HPDE6-E6E7 (cell line): ENCODE measurements around the gene ATP2B2.

Source experiments
- DNase-seq: peaks from one replicate; pipeline ENCODE4 v3.0.0; 2011; ENCODE audit warnings: missing footprints; ENCODE audit errors: extremely low spot score

The ATP2B2 gene

GRCh38 chr3:10529809-10530208 lies 24.4 kb upstream of the ATP2B2 start:
- no peak for DNase-seq

DNA sequence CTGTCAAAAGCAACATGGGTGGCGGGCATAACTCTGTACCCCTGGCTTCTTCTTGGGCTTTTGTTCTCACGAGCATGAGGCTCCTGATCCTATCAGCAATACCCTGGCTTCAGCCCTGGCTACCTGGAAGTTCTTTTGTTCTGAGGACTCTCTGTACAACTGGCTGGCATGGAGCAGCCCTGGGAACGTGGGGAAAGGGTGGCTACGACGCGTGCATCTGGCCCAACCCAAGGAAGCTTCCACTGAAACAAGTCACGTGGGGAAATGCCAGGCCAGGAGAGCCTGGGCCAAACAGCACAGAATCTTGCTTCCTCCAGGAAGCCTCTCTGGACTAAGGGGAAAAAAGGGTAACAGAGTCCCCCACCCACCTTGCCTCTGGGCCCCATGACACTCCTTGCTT lies 22.7 kb upstream of the ATP2B2 start:
- DNase-seq = no peak

- DNase-seq = no peak
These were observed 22.1 kb upstream of the ATP2B2 start for GRCh38 chr3:10527295-10528001.

- DNase-seq = no peak
These were observed 21.0 kb upstream of the ATP2B2 start for GRCh38 chr3:10526366-10526765.

DNA sequence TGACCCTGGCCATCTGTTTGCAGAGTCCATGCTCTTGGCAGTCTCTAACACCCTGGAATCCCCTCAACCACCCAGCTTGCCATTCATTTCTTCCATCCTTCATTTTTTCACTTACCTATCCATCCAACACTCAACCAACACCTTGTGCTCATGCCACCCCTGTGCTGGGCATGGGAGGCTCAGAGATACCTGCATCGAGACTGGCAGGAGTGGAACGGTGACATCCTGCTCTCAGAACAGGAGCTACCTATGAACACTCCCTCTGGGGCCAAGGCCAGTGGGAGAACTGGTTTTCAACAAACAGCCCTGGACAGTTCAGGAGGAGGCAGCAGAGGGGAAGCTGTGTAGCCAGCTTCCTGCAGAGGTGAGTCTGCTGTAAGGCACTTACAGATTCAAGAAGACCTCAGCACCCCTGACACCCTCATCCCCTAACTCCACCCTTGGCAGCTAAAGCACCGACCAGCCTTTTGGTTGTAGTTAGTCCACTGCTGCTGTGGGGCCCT lies 19.5 kb upstream of the ATP2B2 start:
- DNase-seq = no peak

GRCh38 chr3:10524270-10524669 lies 18.9 kb upstream of the ATP2B2 start:
- DNase-seq = no peak

GRCh38 chr3:10523561-10523960 lies 18.2 kb upstream of the ATP2B2 start:
- no peak for DNase-seq

- no peak for DNase-seq
These were observed 17.4 kb upstream of the ATP2B2 start for GRCh38 chr3:10522646-10523303.

DNA sequence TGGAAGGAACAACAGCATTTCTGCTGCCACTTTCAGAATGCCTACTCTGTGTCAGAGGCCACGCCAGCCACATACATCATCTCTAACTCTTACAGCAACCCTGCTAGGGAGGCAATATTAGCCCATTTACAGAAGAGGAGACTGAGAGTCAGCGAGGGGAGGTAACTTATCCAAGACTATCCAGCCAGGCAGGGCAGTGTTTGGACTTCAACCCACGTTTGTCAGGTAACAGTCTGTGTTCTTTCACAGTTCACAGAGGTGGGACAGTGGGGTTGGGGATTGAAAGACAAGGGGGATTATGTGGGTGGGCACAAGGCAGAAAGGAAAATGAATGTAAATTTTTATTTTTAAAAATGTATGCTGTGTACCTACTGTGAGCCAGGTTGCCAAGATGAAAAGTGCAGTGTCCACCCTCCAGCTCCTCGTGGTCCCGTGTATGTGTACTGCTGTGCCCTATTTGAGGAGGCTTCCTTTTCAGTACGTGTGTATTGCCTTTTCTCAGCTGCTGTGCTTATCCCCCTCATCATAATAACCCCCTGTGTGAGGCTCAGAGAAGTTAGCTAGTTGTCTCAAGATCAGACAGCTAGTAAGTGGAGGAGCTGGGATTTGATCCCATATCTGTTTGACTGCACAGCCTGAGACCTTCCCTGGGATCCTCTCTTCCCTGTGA lies 16.5 kb upstream of the ATP2B2 start:
- DNase-seq = no peak

- DNase-seq = no peak
These were observed 14.7 kb upstream of the ATP2B2 start for GRCh38 chr3:10520072-10520471.

GRCh38 chr3:10519236-10519635 lies 13.8 kb upstream of the ATP2B2 start:
- no peak for DNase-seq

DNA sequence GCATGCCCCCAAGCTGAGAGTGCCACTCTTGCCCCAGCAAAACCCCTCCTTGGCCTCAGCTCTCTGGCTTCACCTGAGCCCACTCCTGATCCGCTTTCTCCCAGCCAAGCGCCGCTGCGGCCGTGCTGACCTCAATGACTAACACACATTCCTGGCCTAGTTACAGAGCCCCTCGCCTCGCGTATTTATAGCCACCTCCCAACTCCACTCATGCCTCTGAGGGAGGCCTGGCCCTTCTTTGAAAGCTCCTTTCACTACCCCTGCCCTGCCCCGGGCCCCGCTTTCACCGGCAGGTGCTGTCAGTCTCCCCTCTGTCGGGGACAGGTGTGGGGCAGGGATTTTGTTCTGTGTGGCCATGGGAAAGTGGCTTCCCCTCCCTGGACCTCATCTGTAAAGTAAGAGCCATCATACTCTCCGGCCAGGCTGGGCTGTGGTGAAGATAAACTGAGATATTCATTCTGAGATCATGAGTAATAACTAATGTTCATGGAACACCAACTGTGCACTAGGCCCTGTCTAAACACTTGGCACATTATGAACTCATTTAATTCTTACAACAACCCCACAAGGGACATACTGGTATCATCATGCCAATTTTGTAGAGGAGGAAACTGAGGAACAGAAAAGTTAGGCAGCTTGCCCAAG lies 13.2 kb upstream of the ATP2B2 start:
- DNase-seq = no peak

DNA sequence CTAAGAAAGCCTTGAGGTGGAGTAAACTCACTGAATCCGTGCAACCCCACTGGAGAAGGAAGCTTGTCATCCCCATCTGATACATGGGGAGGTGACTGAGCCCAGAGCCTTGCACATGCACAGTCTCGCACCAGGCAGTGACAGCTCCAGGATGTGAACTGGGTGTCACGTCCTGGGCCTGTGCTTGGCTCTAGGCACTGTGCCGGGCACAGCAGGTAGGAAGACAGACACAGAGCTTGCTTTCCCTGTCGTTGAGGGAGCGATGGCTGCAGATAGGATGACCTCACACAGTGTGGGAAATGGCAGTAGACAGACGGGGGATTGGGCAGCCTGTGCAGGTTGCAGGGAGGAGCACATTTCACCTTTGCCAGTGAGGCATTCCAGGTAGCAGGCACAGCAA lies 12.2 kb upstream of the ATP2B2 start:
- DNase-seq = no peak

DNA sequence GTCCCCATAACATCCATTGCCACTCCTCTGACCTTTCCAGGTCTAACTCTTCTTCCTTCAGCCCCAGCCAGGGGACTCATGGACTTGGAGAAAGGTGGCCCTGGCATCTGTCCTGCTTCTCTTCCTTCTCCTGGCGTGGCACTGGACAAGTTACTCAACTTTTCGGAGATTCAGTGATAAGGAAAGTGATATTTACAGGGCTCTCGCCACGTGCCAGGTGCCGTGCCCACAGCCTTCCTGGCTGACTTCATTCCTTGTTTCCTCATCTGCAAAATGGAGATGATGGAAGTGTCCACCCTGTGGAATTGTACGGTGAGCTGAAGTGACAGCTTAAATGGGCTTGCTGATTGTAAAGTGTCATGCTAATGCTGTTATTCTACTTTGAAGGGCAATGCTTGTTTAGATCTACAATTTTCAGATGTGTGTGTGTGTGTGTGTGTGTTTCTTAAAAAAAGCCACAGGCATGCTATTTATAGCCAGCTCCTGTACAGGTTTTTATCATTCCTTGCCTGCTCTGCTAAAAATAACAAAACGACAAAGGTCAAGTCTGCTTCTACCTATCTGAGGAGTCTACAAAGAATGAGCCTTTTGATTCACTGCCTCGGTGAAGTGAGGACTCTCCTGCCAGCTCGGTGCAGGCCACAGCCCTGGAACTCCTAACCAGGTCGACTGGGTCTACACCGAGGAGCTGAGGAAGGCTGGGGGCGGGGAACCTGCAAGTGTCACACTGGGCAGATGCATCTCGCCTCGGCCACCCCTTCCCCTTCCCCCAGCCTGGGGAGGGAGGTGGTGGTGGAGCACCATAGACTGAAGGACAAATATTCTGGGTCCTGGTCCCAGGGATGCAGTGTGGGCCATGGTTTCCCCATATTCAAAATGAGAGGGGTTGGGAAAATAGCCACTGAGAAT lies 11.4 kb upstream of the ATP2B2 start:
- DNase-seq = no peak

- DNase-seq = no peak
These were observed 10.6 kb upstream of the ATP2B2 start for GRCh38 chr3:10515884-10516495.

DNA sequence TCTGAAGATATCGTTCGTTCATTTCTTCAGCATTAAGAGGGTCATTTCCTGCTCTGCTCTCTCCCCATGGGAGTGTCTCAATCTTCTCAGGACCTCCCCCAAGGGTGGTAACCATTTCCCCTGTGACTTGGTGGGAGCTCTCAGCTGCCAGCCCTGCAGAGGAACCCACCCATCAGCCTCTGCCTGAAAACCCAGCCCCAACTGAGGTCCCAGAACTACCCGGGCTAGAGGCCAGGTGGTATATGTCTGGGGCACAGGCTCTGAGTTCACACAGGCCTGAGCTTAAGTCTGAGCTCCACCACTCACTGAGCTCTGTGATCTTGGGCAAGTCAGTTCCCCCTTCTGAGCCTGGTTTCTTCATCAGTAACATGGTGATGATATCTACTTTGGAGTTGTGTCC lies 10.0 kb upstream of the ATP2B2 start:
- DNase-seq = no peak

DNA sequence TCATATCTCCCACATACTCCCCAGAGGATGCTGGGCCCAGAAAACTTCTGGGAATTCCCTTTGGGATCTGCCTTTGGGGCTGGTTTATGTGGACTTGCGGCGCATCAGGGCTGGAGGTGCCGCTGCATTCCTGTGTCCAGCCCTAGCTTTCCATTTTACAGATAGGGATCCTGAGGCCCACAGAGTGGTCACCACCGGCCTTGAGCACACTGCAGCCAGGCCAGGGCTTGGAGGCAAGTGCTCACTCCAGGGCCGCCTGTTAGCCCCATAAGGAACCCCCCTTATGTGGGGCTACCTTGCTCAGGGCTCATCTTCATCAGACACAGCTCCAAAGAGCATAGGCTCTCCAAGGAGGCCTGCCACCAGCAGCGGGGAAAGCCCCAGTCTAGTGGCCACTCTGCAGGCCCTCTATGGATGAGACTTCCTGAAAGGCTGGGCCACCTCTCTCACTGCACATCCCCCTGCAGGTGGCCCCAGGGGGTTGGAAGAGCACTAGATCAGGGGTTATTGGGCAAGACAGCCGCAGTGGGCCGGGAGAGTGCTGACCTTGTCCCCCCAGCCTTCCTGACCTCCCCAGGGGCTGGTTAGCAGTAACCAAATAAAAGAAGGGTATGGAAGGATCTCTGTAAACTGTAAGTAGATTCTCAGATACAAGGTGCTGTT lies 9.2 kb upstream of the ATP2B2 start:
- no peak for DNase-seq

DNA sequence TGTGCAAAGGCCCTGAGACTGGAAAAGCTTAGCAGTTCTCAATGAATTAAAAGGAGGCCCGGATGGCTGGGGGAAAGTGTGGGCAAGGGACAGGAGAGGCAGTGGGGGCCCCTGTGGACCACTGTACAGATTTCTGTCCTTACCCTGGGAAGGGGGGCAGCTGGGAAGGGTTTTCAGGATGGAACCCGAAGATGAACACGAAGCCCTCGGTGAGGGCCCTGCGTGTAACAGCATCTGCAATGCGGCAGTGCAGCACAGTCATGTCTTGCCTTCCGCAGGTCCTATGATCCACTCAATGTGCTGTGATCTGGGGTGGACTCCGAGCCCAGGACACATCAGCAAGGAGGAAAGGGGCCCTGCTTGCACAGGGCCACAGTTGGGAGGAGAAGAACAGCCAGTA lies 7.9 kb upstream of the ATP2B2 start:
- DNase-seq = no peak

- no peak for DNase-seq
These were observed 7.3 kb upstream of the ATP2B2 start for GRCh38 chr3:10512687-10513086.

DNA sequence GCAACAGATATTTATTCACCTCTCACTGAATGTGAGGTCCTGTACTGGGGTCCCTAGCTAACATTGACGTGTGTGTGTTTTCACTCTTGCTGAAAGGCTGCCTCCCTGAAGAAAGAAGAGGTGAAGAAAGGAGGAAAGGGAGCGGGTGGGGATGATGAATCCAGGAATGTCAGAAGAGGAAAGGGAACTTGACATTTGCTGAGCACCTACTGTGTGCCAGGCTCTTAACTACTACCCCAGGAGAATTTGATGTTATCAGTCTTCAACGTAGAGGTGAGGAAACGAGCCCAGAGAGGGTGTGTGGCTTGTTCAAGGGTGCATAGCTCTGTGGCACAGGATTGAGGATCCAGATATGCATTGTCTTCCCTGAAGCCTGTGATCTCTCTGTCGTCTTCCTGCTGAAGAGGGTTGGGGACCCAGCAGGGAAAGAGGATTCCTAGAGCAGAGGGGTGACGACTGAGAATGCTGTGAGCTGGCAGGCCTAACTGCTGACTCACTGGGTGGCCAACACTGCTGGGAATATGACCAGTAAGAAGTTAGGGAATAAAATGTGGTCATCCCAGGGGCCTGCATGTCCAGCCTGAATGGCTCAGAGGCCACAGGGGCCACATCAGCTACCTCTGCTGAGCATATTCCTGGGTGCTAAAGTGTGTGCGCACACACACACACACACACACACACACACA lies 6.6 kb upstream of the ATP2B2 start:
- DNase-seq = no peak
